SK-N-SH (cell line): ENCODE measurements around the gene HYCC2. TPM values are rescaled to one million over a fixed set of nuclear protein-coding genes. Genes with fewer than 3 reads are reported as not detected.

ENCODE experiments used
- CTCF ChIA-PET: fragments of 300-600, 350-600 bp; formaldehyde crosslinking; extraction: SDS; loops from one replicate; lab custom pipeline; 2021; lab: Yijun Ruan, JAX
- POLR2A ChIA-PET: fragments of 350-600 bp; sonication (Branson Sonifier 250); formaldehyde crosslinking; extraction: SDS; loops from one replicate; lab custom pipeline; 2020; ENCODE audit warnings: antibody characterized with exemption, inconsistent platforms; lab: Yijun Ruan, JAX
- DNase-seq: peaks from one replicate; pipeline ENCODE4 v3.0.0; 2012
- H2AFZ ChIP-seq: fragments of 200-600 bp; sonication (generic); 2 replicates; pipeline ENCODE4 v1.8.1; 2016; ENCODE audit warnings: antibody characterized with exemption, mild to moderate bottlenecking, low read depth
- H3F3A ChIP-seq: fragments of 200-600 bp; sonication (generic); replicated peaks from 2 replicates; pipeline ENCODE3; 2016; ENCODE audit warnings: antibody characterized with exemption, mild to moderate bottlenecking; ENCODE audit not compliant: insufficient read depth
- H3K27ac ChIP-seq, 2 experiments: fragments of 200-500 bp in 1 of 2; fragments of 200-600 bp in 1 of 2; sonication (Bioruptor generic) in 1 of 2; sonication (generic), shearing (Covaris generic) in 1 of 2; 2 replicates each; pipeline versions ENCODE4 v1.5.1 to v1.6.1; 2014 to 2016; ENCODE audit warnings: low read depth in 2 of 2, inconsistent platforms in 1 of 2, low read length in 1 of 2, mild to moderate bottlenecking in 1 of 2, mixed read lengths in 1 of 2
- H3K27me3 ChIP-seq: fragments of 200-600 bp; sonication (generic), shearing (Covaris generic); 2 replicates; pipeline ENCODE4 v1.6.1; 2016; ENCODE audit warnings: mixed run types; ENCODE audit not compliant: insufficient read depth
- H3K36me3 ChIP-seq, 2 experiments: fragments of 200-500 bp in 1 of 2; fragments of 200-600 bp in 1 of 2; sonication (Bioruptor generic) in 1 of 2; sonication (generic) in 1 of 2; replicated peaks in 1 of 2; 2 replicates each; pipeline versions ENCODE3 to v1.5.1; 2014 to 2016; ENCODE audit warnings: low read length in 1 of 2, mild to moderate bottlenecking in 1 of 2; ENCODE audit not compliant: insufficient read depth in 2 of 2, control insufficient read depth in 1 of 2
- H3K4me1 ChIP-seq, 2 experiments: fragments of 200-500 bp in 1 of 2; fragments of 200-600 bp in 1 of 2; sonication (Bioruptor generic) in 1 of 2; sonication (generic), shearing (Covaris generic) in 1 of 2; 2 replicates each; pipeline versions ENCODE4 v1.5.1 to v1.6.1; 2014 to 2016; ENCODE audit warnings: low read depth in 1 of 2, low read length in 1 of 2, mixed run types in 1 of 2; ENCODE audit not compliant: insufficient read depth in 2 of 2, control insufficient read depth in 1 of 2
- H3K4me2 ChIP-seq: fragments of 200-600 bp; sonication (generic), shearing (Covaris generic); 2 replicates; pipeline ENCODE4 v1.6.1; 2017; ENCODE audit warnings: mixed run types
- H3K4me3 ChIP-seq, 2 experiments: fragments of 200-500 bp in 1 of 2; fragments of 200-600 bp in 1 of 2; sonication (Bioruptor generic) in 1 of 2; sonication (generic), shearing (Covaris generic) in 1 of 2; 2 replicates each; pipeline versions ENCODE4 v1.5.1 to v1.8.1; 2014 to 2016; ENCODE audit warnings: low read depth in 2 of 2, inconsistent platforms in 1 of 2, low read length in 1 of 2, mild to moderate bottlenecking in 1 of 2, mixed read lengths in 1 of 2, moderate library complexity in 1 of 2
- H3K79me2 ChIP-seq: fragments of 200-600 bp; sonication (generic); 2 replicates; pipeline ENCODE4 v1.8.1; 2017; ENCODE audit warnings: mild to moderate bottlenecking; ENCODE audit not compliant: insufficient read depth
- H3K9ac ChIP-seq: fragments of 200-600 bp; sonication (generic); 2 replicates; pipeline ENCODE4 v1.6.1; 2017; ENCODE audit warnings: mixed run types
- H3K9me2 ChIP-seq: fragments of 200-600 bp; sonication (generic); 2 replicates; pipeline ENCODE4 v1.6.1; 2017; ENCODE audit warnings: mixed run types
- H3K9me3 ChIP-seq: fragments of 200-600 bp; sonication (generic); 2 replicates; pipeline ENCODE4 v1.6.1; 2017; ENCODE audit warnings: mixed run types, mild to moderate bottlenecking, moderate library complexity
- H4K20me1 ChIP-seq: fragments of 200-600 bp; sonication (generic); 2 replicates; pipeline ENCODE4 v1.6.1; 2017; ENCODE audit warnings: mild to moderate bottlenecking, mixed run types; ENCODE audit not compliant: insufficient read depth
- CHD2 ChIP-seq: fragments of 150-350 bp; IDR thresholded peaks from 2 replicates; pipeline ENCODE4 v1.6.1; 2018; ENCODE audit warnings: low read length; ENCODE audit not compliant: partially characterized antibody
- EP300 ChIP-seq, 2 experiments: IDR thresholded peaks; 2 replicates each; pipeline versions ENCODE4 v1.4.0 to v1.6.1; 2012; ENCODE audit warnings: borderline replicate concordance in 1 of 2, low read depth in 1 of 2, low read length in 1 of 2
- FOSL2 ChIP-seq: IDR thresholded peaks from 2 replicates; pipeline ENCODE4 v1.4.0; 2012; ENCODE audit warnings: low read depth, mild to moderate bottlenecking, moderate library complexity, borderline replicate concordance
- FOXJ3 ChIP-seq: sonication (generic); formaldehyde crosslinking; IDR thresholded peaks from 2 replicates; pipeline ENCODE4 v1.5.1; 2020; ENCODE audit warnings: mild to moderate bottlenecking, missing genetic modification reagents
- FOXM1 ChIP-seq: IDR thresholded peaks from 2 replicates; pipeline ENCODE4 v1.4.0; 2012; ENCODE audit warnings: low read depth, mild to moderate bottlenecking
- MXI1 ChIP-seq: IDR thresholded peaks from 2 replicates; pipeline ENCODE4 v1.6.1; 2012; ENCODE audit warnings: mild to moderate bottlenecking, low read depth, low read length, improper control_type of control experiment
- NRF1 ChIP-seq: IDR thresholded peaks from 2 replicates; pipeline ENCODE4 v1.6.1; 2012; ENCODE audit warnings: low read depth, mild to moderate bottlenecking, low read length
- POLR2AphosphoS5 ChIP-seq: IDR thresholded peaks from 2 replicates; pipeline ENCODE4 v1.6.1; 2012; ENCODE audit warnings: low read depth, low read length
- RXRA ChIP-seq: IDR thresholded peaks from 2 replicates; pipeline ENCODE4 v1.4.0; 2012; ENCODE audit warnings: low read depth, mild to moderate bottlenecking, borderline replicate concordance
- SIN3A ChIP-seq: IDR thresholded peaks from 2 replicates; pipeline ENCODE4 v1.6.1; 2012; ENCODE audit warnings: low read depth, mild to moderate bottlenecking, low read length, moderate library complexity, borderline replicate concordance
- TAF1 ChIP-seq: IDR thresholded peaks from 2 replicates; pipeline ENCODE4 v1.6.1; 2012; ENCODE audit warnings: low read depth, mild to moderate bottlenecking, low read length, moderate library complexity, borderline replicate concordance
- TEAD4 ChIP-seq: IDR thresholded peaks from 2 replicates; pipeline ENCODE4 v1.4.0; 2012; ENCODE audit warnings: mild to moderate bottlenecking, borderline replicate concordance; ENCODE audit not compliant: insufficient read depth
- WGBS: methylation state at CpG from one replicate; pipeline ENCODE4 v1.1.6; 2017; ENCODE audit warnings: low lambda C conversion rate; 5-methylcytosine and 5-hydroxymethylcytosine counted together
- polyA plus RNA-seq, 3 experiments: library from polyadenylated mRNA; depleted of rRNA; stranded (reverse); fragments of >200 nt; gene quantifications; 2 replicates each; pipeline ENCODE4 v1.2.3, GENCODE V29; 2012
- TF ChIP-seq, protein P1 (sequence below): IDR thresholded peaks from 2 replicates; pipeline ENCODE4 v1.4.0; 2012; ENCODE audit warnings: low read depth, borderline replicate concordance
- TF ChIP-seq, protein P2 (sequence below): fragments of 200-600 bp; sonication (generic); IDR thresholded peaks from 2 replicates; pipeline ENCODE4 v1.6.1; 2017; ENCODE audit warnings: antibody characterized with exemption, mild to moderate bottlenecking, moderate library complexity
- TF ChIP-seq, protein P3 (sequence below): fragments of 150-350 bp; IDR thresholded peaks from 2 replicates; pipeline ENCODE4 v1.6.1; 2016; ENCODE audit warnings: mild to moderate bottlenecking, low read depth, low read length

The HYCC2 gene
- polyA plus RNA-seq, 1 of the 3 experiments (the other 2 are of a cell fraction), result 1.2 TPM

DNA sequence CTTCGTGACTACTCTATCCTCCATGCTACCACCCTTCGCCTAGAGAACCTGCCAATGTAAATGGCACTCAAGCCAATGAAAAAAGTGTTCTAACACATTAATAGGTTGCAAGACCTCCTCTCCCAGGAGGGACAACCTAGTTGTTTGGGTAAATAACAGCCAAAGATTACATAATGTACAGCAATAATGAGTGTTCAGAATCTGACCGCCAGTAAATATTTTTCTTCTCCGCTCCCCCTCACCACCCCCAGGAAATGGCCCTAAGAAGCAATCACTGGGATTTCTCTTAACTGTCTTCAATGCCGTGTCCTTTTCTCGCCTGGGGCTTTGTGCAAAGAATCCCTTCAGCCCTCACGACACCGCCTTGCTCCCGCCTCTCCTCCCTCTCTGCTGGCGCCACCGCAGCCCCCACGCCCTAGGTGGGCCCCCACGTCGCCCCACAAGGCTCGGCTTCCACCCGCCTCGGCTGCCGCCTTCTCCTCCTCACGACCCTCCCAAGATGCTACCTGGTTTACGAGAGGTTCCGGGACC lies 458 bp downstream of the HYCC2 start:
- no peak for TF ChIP-seq NRF1
- TF ChIP-seq FOXM1, result no peak
- TF ChIP-seq, protein P1, sequence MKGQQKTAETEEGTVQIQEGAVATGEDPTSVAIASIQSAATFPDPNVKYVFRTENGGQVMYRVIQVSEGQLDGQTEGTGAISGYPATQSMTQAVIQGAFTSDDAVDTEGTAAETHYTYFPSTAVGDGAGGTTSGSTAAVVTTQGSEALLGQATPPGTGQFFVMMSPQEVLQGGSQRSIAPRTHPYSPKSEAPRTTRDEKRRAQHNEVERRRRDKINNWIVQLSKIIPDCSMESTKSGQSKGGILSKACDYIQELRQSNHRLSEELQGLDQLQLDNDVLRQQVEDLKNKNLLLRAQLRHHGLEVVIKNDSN, result no peak
- no peak for TF ChIP-seq TAF1
- TF ChIP-seq, protein P2, sequence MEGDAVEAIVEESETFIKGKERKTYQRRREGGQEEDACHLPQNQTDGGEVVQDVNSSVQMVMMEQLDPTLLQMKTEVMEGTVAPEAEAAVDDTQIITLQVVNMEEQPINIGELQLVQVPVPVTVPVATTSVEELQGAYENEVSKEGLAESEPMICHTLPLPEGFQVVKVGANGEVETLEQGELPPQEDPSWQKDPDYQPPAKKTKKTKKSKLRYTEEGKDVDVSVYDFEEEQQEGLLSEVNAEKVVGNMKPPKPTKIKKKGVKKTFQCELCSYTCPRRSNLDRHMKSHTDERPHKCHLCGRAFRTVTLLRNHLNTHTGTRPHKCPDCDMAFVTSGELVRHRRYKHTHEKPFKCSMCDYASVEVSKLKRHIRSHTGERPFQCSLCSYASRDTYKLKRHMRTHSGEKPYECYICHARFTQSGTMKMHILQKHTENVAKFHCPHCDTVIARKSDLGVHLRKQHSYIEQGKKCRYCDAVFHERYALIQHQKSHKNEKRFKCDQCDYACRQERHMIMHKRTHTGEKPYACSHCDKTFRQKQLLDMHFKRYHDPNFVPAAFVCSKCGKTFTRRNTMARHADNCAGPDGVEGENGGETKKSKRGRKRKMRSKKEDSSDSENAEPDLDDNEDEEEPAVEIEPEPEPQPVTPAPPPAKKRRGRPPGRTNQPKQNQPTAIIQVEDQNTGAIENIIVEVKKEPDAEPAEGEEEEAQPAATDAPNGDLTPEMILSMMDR, result no peak
- TF ChIP-seq EP300 (IDR thresholded peaks at IDR 0.05; ENCODE audit: borderline replicate concordance in 1 of 2, low read depth in 1 of 2, low read length in 1 of 2), result no peak
- no peak for TF ChIP-seq FOSL2
- TF ChIP-seq RXRA, result no peak
- TF ChIP-seq FOXJ3 (CRISPR knock-in tag), result no peak
- TF ChIP-seq, protein P3, sequence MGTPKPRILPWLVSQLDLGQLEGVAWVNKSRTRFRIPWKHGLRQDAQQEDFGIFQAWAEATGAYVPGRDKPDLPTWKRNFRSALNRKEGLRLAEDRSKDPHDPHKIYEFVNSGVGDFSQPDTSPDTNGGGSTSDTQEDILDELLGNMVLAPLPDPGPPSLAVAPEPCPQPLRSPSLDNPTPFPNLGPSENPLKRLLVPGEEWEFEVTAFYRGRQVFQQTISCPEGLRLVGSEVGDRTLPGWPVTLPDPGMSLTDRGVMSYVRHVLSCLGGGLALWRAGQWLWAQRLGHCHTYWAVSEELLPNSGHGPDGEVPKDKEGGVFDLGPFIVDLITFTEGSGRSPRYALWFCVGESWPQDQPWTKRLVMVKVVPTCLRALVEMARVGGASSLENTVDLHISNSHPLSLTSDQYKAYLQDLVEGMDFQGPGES, result no peak
- no peak for TF ChIP-seq MXI1
- TF ChIP-seq POLR2AphosphoS5, result no peak
- no peak for TF ChIP-seq CHD2
- no peak for TF ChIP-seq TEAD4
- no peak for TF ChIP-seq SIN3A
- Histone ChIP-seq H2AFZ (peak overlapping the region; percentile 95), H3K9me3 (no peaks in the 10 kb centered on the region), H3K4me3 (peak overlapping the region; percentile 88 to 98), H3K9me2 (no peaks in the 10 kb centered on the region), H3K4me1 (peaks cover 7 to 12% of the 10 kb centered on the region in 2 experiments; a peak in 3 of 4 replicates), H3K36me3 (peaks cover 0 to 8% of the 10 kb centered on the region in 2 experiments), H3K27me3 (no peaks in the 10 kb centered on the region), H3K79me2 (peaks cover 99% of the 10 kb centered on the region), H3K4me2 (peak overlapping the region; percentile 92), H3K9ac (peak overlapping the region; percentile 96), H3F3A (peaks cover 1% of the 10 kb centered on the region), H3K27ac (peak overlapping the region; percentile 48 to 86; a peak in 2 of 4 replicates), H4K20me1 (no peaks in the 10 kb centered on the region; the same call in 1 of the 2 replicates)
- ChIA-PET CTCF (interaction anchor here (0.6 to 5.1 kb wide), 7 partner anchors 13 to 169 kb away, joined by 3 to 58 read pairs (median 30); partner anchors contain the start of gene ORC2), POLR2A (no interaction called here)
- 2% methylated on average over 21 of the region's 21 CpGs for WGBS
- no peak for DNase-seq
